ENCODE data around the gene MIS18A.
A peak's percentile ranks its signal among the peaks of the same experiment; 100 is the strongest.
"Not testable (repeated sequence)": the region's sequence is repeated elsewhere in the genome, so short reads cannot be mapped to it uniquely, and the experiment has no call there.

The MIS18A gene

DNA sequence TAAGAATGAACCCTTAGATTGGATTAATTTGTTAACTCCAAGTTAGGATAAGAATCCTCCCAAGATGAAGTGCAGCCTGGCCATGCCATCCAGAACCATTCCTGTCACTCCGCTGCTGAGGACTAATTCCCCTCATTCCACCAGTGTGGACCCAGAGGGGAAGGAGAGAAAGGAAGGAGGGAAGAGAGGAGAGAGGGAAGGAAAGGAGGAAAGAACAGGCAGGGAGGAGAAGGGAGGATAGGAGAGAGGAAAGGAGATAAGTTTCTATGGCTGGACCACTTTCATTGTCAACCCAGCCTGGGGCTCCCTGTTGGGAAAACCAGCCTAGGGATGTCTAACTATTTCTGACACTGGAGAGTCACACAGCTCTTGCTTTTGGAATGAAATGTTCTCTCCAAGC is 24.5 kb upstream of the MIS18A start:
- DNase-seq = no peak

DNA sequence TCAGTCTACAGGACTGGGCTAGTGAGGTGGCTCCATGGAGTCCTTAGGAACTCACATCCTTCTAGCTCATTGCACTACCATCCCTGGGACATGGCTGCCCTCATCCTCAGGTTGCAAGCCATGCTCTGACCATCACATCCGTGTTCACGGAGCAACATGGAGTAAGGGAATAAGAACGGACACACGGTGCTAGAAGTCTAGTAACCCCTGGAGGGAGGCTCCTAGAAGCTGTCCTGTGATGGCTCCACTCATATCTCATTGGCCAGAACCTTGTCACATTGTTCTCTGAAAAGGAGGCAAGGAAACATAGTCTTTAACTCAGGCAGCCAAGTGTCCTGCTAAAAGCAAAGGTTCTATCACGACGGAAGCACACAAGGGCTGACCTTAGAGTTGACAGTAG is 23.7 kb upstream of the MIS18A start:
- DNase-seq = no peak

DNA sequence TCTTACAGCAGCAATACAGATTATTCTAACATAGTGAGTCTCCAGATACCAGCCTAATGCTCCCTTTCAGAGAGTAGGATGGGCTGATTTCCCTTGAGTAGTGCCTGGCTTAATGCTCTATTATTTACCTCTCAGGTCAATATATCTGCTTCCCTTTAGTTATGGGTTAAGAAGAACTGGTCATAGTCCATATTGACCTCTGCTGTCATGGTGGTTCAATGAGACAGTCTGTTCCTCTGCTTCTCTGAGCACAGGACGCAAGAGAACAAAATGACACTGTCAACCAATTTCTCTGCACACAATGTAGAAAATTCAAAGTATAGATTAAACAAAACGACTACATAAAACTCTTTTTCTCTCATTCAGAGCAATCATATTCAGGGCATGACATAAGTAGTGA is 22.7 kb upstream of the MIS18A start:
- DNase-seq = no peak

DNA sequence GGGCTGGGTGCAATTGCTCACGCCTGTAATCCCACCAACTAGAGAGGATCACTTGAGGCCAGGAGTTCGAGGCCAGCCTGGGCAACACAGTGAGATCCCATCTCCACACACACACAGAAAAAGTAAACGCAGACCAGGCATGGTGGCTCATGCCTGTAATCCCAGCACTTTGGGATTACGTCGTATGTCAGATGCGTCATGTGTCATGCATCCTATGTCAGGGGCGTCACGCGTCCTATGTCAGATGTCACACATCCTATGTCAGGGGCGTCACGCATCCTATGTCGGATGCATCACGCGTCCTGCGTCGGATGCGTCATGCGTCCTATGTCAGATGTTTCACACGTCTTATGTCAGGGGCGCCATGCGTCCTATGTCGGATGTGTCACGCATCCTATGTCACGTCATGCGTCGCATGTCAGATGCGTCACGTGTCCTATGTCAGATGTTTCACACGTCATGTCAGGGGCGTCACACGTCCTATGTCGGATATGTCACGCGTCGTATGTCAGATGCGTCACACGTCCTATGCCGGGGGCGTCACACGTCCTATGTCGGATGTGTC is 21.4 kb upstream of the MIS18A start:
- no peak for DNase-seq

DNA sequence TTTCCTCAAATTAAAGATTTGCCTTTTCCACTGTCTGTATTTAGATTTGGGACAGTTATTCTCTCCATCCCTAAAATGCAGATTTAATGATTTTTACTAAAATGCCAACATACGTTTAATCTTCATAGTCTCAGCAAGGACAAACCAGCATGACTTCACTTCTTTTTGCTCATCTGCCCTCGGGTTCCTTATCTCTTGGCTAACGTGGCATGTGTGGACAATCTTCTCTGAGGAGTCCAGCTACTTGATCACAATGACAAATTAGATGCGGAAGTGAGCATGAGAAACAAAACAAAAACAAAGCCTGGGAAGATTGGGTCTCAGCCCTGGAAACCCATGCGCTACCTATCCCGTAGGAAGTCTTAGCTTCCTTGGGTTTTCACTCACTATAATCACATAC is 20.8 kb upstream of the MIS18A start:
- no peak for DNase-seq

DNA sequence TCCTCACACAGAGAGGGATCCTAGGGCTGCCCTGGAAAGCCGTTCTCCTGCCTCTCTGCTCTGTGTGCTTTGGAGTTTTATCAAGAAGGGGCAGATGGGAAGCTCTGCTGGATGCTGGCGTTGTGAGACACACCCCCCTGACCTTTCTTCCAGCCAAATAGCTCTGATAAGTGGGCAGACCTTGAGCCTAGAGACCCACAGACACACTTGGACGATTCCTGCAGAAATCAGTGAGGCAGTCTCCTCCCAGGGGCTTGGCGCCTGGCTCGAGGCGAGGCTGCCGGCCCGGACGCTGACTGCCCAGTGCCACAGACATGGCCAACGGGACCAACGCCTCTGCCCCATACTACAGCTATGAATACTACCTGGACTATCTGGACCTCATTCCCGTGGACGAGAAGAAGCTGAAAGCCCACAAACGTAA is 19.8 kb upstream of the MIS18A start, which contains the start of gene MRAP:
MRAP (plus strand) TSS at position 198 of the 424 bp plus-strand sequence; CDS start at position 315, 117 bp downstream.
- DNase-seq = no peak

DNA sequence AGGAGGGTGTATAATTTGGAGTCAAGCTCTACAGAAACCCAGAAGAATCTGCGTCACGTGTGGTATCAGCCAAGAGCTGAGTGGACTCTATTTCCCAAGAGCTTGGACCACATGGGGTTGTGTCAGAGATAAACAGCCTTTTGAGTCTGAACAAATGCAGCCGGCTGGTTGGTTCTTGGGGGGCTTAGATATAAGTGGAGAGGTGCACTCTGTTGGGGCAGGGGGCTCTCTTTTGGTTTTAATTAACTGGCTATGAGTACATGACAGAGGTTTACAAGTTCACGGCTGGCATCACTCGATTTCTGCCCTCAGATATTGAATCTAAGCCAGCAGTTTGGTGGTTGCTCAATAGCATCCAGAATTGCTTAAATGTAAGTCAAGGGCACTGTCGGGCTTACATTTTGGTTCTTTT is 19.3 kb upstream of the MIS18A start:
- no peak for DNase-seq

DNA sequence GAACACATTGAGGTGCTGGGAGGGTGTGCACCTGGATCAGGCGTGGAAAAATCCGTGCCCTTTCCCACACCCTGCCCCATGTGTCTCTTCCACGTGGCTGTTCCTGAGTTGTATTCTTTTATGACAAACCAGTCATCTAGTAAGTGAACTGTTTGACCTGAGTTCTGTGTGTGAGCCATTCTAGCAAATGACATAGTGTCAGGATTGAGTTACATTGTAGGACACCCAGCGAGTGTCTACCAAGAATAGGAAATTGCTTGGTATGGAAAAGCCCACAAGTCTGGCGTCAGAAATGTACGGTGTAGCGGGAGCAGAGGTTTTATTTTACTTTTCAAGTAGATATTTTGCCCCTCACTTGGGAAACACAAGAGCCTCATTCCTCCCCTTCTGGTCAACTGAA is 18.6 kb upstream of the MIS18A start:
- no peak for DNase-seq

DNA sequence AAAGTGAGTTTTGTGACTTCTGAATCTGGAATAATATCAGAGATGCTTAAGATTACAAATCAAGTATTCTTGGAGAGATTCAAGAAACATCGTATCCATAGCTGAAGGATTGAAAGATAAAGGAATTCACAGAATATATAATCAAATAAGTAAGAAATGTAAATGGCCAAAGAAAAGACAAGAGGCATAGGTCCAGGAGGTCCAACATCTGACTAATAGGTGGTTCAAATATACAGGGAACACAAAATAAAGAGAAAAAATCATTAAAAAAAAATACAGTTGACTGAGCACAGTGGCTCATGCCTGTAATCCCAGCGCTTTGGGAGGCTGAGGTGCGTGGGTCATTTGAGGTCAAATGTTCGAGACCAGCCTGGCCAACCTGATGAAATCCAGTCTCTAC is 6.6 kb upstream of the MIS18A start:
- no peak for DNase-seq

DNA sequence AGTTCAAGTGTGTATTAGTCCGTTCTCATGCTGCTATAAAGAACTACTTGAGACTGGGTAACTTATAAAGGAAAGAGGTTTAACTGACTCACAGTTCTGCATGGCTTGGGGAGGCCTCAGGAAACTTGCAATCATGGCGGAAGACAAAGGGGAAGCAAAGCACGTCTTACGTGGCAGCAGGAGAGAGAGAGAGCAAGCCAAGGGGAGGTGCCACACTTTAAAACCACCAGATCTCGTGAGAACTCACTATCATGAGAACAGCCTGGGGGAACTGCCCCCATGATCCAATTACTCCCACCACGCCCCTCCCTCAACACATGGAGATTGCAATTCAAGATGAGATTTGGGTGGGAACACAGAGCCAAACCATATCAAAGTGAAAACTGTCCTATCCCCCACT is 4.1 kb upstream of the MIS18A start:
- no peak for DNase-seq

DNA sequence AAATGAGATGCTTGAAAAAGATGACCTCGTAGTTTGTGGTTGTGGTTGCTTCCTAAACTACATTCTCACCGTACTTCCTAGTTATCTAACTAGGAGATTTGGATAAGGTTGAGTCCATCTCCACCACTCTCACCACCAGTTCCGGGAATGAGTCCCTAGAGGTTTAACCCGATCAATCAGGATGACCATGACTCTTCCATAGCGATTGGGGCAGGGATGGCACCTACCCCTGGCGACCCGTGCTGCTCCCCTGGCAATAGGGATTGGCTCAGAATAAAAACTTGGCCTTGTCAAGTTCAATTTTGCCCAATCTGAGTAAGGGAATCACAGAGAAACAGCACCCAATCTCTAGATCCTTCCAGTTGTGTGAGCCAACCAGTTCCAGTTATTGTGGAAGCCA is 2.7 kb upstream of the MIS18A start:
- DNase-seq = no peak

DNA sequence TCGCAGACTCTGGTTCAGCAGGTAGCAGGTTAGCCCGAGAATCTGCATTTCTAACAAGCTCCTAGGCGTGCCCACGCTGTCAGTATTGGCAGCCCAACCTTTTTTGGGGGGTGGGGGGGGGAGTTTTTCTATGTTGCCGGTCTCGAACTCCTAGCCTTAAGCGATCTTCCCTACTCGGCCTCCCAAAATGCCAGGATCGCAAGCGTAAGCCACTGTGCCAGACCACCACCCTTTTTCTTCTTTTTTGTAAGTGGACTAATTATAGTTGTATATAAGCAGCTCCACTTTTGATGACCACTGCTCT is 480 bp upstream of the MIS18A start:
- DNase-seq = no peak

DNA sequence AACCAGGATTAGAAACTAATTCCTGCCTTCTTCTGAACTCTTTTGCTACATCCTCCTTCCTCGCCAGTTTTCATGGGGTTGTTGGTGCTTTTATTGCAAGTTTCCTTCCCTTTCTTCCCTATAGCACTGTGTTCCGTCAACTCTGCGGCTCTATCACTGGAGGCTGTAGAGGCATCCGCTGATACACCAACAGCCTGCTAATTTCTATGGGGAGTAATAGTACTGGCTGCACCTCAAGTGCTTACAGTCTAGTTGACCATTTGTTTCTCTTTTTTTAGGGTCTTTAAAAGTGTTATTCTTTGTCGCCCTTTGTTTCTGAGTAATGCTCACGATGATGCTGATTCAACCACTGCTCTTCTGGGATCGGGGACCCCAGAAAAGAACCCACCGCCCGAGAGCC is 746 bp downstream of the MIS18A start:
- no peak for DNase-seq

DNA sequence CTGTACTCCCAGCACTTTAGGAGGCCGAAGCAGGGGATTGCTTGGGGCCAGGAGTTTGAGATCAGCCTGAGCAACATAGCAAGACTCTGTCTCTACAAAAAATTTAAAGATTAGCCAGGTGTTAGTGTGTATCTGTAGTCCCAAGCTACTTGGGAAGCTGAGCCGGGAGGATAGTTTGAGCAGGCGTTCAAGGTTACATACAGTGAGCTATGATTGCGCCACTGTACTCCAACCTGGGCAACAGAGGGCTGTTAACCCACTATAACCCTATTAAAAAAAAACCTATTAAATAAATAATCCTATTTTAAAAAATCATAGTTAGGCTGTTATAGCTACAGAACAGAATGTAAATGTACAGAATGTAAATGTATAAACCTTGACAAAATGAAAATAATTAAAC is 2.2 kb downstream of the MIS18A start:
- no peak for DNase-seq

DNA sequence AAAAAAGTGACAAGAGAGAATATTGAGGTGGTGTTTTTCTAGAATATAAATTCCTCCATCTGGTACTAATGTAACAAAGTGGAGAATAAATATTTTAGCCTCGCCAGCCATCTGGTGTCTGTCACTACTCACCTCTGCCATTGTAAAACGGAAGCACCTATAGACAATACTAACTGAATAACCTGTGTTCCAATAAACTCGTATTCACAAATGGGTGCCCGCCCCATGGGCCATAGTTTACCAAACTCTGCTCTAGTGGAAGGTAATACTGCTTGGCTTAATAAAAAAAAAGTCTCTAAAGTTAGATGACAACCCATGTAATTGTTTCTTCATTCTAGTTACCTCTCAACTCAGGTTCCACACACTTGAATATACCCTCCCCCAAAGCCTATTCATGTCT is 8.1 kb downstream of the MIS18A start:
- no peak for DNase-seq

DNA sequence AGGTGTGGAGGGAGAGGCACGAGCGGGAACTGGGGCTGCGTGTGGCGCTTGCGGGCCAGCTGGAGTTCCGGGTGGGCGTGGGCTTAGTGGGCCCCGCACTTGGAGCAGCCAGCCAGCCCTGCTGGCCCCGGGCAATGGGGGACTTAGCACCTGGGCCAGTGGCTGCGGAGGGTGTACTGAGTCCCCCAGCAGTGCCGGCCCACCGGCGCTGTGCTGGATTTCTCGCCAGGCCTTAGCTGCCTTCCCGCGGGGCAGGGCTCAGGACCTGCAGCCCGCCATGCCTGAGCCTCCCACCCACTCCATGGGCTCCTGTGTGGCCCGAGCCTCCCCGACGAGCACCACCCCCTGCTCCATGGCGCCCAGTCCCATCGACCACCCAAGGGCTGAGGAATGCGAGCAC is 13.5 kb downstream of the MIS18A start:
- DNase-seq = not testable (repeated sequence)

DNA sequence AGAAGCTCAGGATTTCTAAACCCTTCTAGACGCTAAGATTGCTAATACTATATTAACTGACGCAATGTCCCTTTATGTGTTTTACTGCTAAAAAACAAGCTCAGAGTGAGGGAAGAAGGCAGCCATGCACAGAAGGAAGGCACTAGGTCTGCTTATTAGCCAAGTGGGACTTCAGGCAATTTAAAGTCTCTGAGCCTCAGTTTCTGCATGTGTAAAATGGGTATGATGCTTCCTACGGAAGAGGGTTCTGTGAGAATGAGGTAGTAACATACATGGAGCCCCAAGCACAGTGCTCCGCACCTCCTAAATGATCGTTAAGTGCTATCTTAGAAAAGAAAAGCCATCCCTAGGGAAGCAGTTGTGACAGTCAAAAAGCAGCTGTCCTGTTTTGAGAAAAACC is 16.9 kb downstream of the MIS18A start:
- DNase-seq = no peak

DNA sequence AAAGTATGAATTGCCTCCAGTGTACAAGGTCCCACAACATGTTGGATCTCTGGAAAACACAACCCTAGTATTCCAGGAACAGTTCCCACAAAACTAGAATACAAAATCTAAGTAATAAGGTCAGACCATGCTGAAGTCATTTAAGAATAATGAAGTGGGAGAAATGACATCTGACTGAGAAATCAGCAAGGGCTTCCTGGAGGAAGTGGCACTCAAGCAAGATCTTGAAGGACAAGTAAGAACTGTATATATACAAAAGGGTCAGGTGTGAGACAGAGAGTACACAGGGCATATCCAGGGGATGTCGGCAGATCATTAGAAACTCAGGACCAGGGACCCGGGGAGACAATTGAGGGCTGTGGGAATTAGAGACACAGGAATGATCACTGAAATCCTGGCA is 18.7 kb downstream of the MIS18A start:
- DNase-seq = no peak

DNA sequence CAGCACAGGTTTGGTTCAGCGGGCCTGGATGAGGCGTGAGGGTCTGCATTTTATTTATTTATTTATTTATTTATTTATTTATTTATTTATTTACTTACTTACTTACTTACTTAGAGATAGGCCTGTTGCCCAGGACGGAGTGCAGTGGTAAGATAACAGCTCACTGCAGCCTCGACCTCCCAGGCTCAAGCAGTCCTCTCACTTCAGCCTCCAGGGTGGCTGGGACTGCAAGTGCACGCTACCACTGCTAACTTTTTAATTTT is 20.1 kb downstream of the MIS18A start:
- DNase-seq = not testable (repeated sequence)

DNA sequence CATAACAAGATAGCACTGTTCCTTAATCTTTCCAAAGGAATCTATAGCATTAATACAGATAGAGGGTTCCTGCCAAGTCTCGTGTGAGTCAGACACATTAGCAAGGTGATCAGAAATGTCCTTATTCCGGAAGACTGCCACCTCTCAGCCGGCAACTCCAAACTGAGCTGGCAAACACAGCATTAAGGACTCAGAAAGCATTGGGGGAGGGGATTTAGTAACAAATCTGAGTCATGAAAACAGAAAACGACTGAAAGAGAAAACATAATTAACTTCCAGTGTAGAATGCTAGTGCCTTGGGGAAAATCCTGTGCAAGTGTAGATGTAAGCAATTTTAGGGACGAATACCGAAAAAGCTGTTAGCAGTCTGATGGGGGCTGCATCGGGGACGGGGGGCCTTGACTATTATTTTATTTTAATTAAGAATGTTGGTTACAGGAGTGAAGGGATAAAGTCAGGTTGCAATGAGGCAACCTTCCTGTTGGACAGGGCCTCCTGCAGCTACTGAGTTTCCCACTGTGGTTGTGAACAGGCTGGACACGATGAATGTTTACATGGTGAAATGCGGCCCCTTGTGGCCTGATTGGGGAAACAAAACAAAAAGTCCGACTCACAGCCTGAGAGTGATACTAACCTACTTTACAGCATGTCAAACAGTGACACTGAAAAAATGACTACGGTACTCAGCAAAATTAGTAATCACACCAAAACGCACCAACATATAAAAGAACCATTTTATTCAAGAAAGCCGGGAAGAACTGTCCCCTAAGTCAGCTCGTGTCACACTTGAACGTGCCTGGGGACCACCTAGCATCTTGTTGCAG is 20.7 kb downstream of the MIS18A start:
- peak; percentile 78 for DNase-seq

DNA sequence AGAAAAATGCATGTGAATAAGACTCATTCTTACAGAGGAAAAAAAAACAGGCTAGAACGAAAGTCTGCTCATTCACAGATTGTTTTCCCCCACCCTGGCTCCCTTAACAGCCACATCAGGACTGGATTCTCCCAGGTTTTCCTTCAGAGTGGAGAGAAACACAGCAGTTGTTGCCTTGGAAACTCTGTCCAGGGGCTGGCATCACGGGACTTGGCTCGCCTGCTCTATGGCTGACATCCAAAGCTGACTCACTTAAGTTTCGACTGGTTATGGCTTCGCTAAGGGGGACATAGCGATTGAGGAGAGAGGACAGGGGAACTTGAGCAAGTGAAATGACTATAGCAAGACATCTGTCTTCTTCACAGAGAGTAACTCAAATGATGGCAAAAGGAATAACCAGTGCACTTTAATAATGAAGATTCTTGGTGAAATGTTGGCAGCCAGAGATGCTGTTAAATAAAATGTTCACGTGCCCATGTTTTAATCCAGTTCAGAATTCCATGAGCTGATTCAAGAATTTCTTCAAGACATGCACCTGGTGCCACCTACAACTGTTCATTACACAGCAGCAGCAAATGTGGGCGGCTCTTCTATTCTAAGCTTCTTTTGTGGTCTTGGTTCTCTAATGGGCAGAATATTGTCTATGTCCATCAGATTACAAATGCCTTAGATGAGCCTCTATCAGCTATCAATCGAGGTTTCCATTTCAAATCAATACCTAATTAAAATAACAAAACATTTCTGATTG is 21.8 kb downstream of the MIS18A start:
- peak; percentile 84 for DNase-seq

DNA sequence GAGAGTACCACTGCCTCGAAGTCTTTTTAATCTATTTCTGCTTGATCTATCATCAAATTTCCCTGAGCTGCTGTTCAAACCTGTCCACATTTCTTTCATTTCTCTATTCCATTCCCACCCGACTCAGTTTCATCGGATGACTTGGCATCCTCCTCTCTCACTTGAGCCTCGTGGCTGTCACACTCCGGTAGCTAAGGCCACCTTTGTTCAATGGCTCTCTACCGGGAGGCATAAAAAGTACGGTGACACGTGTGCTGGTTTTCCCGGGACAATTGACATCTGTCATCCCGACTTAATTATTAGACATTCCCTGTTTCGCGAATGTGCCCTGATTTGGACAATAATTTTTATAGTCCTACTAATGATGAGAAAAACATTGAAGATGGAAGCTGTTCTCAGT is 22.6 kb downstream of the MIS18A start:
- no peak for DNase-seq

DNA sequence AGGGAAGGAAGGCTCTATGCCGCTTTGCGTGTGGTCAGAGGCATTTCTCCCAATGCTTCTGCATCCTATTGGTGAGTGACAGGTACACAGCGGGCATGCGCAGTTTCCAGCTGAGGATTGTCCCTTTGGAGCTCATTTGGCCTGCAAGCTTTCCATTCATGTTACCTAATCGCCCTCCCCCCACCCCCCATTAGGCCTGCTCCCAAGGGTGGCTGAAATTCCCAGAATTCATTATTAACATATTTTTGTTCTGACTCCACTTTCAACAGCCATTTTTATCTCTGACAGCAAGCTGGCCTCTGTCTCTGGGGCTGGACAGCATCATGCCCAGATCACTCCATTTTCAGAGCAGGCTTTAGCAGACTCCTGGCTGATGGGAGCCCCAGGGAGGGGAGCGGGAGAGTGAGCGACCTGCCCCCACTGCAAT is 25.6 kb downstream of the MIS18A start:
- DNase-seq = no peak

DNA sequence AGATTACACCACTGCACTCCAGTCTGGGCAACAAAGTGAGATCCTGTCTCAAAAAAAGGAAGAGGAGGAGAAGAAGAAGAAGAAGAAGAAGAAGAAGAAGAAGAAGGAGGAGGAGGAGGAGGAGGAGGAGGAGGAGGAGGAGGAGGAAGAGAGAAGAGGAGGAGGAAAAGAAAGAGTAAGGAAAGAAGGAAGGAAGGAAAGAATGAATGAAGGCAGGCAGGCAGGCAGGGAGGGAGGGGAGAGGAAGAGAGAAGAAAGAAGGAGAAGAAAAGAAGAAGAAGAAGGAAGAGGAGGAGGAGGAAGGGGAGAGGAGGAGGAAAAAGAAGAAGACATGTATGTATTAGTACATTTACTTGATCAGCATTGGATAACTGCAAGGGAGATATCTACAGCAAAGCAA is 26.7 kb downstream of the MIS18A start:
- no peak for DNase-seq

Measured in NCI-H1105 treated with DMSO at 0.1 percent for 48 hours (cell line).